SH-SY5Y (cell line): ENCODE results near the gene ADAMTS7.

Experiments
- GATA2 ChIP-seq: IDR thresholded peaks from 2 replicates; pipeline ENCODE4 v1.6.1; 2011; ENCODE audit warnings: mild to moderate bottlenecking, low read depth, low read length
- GATA3 ChIP-seq: IDR thresholded peaks from 2 replicates; pipeline ENCODE4 v1.6.1; 2011; ENCODE audit warnings: low read depth, mild to moderate bottlenecking, low read length, moderate library complexity

GRCh38 chr15:78750566-78750965 lies 60.7 kb downstream of the ADAMTS7 start:
- TF ChIP-seq GATA2 (no peak), GATA3 (no peak)
